NCI-H748 treated with DMSO at 0.1 percent for 48 hours (cell line): ENCODE results near the gene PUS7L.
"Not testable (repeated sequence)": the region's sequence is repeated elsewhere in the genome, so short reads cannot be mapped to it uniquely, and the experiment has no call there.

Experiments used
- DNase-seq: peaks from one replicate; lab custom pipeline; 2025; lab: John Stamatoyannopoulos, UW

The PUS7L gene, protein sequence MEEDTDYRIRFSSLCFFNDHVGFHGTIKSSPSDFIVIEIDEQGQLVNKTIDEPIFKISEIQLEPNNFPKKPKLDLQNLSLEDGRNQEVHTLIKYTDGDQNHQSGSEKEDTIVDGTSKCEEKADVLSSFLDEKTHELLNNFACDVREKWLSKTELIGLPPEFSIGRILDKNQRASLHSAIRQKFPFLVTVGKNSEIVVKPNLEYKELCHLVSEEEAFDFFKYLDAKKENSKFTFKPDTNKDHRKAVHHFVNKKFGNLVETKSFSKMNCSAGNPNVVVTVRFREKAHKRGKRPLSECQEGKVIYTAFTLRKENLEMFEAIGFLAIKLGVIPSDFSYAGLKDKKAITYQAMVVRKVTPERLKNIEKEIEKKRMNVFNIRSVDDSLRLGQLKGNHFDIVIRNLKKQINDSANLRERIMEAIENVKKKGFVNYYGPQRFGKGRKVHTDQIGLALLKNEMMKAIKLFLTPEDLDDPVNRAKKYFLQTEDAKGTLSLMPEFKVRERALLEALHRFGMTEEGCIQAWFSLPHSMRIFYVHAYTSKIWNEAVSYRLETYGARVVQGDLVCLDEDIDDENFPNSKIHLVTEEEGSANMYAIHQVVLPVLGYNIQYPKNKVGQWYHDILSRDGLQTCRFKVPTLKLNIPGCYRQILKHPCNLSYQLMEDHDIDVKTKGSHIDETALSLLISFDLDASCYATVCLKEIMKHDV

DNA sequence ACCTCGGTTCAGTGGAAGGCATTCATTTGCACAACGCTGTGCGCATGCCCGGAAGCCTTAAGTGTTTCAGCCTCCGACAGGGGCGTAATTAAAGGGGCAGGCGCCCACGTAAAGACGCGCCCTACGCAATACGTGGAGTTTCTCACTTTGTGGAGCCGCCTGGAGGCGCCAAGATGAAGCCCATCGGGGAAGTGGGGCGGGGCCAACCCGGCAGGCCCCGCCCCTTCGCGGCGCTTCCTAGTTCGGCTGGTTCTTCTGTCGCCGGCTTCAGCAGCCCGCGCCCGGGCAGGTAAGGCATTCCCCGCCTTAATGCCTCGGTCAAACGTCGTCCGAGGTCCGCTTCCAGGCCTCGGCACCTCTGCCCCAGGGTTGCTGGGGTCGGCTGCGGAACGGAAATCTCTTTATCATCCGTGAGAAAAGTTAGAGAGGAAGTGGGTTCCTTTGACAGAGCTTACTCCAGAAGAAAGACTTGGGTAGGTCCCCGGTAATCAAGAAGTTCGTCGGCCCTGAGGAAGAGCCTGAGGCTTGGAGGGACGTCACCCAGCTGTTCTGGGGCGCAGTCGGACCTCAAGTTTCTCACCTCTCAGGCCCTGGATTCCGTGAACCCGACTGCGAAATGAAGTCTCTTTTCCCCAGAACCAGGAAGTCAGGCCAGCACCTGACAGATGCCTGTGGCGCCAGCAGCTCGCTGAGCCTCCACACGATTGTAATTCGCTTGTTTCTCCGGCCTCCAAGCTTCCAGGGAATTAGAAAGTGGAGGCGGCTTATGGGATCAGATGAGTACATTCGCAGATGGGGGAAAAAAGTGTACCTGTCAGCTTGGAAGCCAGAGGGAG is at the start of gene PUS7L, which contains the start of gene IRAK4:
Gene PUS7L, minus strand, starts transcription at position 63 of the 836 bp plus-strand sequence. CDS start 3,545 bp downstream, outside the sequence.
Gene IRAK4, plus strand, starts transcription at position 224 of the 836 bp plus-strand sequence. CDS start 9,161 bp downstream, outside the sequence.
- peak; percentile 86 for DNase-seq

DNA sequence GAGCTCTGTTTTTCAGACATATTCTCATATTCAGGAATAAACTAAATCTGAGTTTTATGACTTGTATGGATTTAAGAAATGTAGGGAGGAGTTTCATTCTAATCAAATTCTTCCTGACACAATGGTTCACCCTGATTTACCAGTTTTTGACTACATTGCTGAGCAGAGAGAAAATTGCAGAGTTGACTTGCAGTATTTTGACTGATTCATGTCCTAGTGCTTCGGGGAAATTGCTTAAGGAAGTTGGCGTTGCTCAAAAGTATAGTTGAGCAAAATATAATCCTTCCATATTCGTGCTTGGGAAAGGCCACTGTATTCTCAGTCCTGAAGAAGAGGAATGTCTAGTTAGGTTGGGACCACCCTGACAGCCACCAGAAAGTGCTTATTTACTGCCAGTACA is 48.8 kb upstream of the PUS7L start:
- DNase-seq: no peak

DNA sequence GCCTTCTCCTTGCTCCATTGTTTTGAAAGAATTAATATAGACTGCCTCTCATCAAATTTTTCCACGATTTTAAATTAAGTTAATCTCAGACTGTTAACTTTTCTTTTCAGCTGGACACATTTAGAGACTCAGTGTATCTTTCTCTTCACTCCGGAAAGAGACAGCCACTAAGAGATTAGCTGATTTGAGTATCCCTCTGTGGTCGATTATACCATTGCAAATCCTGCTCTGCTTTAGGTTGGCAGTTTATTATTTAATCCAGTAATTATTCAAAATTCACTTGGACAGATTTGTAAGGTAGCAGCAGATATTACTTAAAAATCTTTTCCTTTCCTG is 48.1 kb upstream of the PUS7L start:
- no peak for DNase-seq

DNA sequence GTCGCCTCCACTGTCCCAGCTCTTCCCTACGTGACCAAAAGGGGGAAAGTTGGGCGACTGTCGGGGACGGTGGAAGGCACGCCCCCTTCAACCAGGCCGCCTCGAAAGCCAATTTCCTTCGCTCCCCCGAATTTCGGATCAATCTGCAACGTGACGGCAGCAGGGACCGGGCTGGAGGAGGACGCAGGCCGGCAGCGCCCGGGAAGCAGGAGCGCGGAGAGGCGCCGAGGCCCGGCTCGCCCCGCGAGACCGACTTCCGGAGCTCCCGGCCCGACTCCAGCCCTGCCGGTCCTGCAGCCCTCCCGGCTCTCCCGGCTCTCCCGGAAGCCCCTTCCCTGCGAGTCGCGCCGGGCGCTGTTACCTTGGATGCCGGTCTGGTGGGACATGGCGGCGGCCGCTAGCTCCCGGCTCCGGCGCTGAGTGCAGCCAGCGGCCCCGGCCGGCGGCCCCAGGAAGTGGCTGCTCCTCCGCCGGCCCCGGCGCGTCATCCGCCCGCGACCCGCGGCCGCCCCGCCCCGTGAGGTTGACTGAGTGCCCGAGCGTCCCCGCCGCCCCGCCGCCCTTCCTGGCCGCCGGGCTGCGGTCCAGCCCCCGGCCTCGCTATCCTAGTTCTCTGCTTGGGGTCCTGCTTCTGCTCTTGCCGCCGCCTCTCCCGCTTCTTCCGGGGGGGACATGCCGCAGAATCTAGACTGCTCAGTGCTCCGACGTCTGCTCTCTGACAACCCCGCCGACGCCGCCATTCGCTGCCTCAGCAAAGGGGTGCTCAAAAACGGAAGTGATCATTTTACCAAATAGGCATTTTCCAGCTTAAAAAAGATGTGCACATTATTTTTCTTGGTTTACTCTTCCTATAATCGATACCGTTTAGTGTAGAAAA is 47.5 kb upstream of the PUS7L start, which contains the start of gene TWF1:
Gene TWF1, minus strand, starts transcription at position 458 of the 877 bp plus-strand sequence. Its CDS starts 72 bp downstream, at position 386.
- peak; percentile 63 for DNase-seq

DNA sequence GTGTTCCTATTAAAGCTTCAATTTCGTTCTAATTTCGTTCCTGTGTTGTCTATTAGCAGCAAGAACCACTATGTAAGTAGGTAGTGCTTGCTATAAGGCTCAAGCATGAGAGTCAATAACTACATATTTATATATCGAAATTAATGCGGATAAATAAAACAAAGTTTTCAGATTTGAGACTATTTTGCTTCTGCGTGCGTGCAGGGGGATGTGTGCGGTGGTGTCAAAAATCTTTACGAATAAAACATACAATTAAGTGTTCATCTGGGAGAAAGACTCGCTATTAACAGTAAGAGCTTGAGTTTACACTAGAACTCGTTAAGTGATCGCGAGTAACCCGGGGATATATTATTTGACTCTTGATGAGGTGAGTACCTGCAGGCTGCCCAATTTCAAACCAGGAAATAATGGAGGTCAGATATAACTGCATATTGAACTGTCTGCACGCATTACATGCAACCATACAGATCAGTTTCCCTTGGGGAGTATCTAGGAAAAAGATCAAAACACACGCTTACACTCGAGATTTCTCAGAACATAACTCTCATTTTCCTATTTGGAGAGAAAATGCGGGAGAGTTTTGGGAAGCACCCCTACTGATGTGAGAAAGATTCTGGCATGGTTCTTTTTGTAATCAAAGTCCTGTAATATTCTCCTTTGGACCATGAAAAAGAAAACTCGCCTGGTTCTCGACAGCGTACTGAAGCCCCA is 46.7 kb upstream of the PUS7L start:
- no peak for DNase-seq

DNA sequence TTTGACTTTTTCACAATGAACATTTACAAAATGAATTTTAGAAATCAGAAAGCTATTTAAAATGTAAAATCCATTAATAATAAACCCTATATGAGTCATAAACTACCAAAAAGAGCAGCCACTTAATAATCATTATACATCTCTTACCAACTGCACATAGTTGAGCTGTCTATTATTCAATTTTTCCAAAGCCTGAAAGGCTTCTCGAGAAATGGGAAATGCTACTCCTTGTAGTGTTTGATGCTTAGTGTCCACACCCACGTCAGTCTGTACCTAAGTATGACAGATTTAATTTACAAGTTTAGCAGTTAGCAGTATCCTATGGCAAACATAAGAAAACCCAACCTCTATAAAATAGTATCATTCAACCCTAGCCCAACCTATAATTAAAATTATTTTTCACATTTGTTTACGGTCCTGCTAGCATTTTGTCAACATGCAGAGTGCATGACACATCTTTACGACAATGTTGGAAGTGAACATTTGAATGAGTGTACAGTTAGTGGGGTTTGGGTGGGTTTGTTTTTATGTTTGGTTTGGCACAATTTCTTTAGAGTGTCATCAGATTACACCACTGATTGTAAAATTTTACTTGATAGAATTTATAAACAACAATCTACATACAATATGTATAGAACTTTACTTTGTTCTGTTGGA is 39.1 kb upstream of the PUS7L start:
- DNase-seq: no peak

DNA sequence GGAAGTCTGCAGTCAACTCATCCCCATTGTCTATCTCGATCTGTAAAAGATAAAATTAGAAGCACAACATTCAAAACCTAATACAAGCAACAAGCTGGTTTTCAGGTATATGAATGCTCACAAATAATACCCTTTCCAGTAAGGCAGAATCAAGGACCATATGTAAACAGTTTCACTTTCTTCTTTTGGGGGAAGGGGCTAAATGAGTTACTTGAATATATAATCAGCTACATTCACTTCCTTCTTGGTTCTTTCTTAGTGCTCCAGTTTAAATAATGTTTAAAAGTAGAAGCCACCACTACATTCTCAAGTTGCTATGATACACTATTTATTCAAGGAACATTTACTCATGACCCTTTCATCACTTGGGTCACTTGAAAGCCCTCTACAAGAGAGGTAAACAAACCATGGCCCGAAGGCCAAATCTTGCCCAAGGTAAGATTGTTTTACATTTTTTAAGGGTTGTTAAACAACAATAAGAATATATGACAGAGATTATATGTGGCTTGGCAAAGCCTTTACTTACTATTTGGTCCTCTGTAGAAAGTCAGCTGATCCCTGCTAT is 37.2 kb upstream of the PUS7L start:
- no peak for DNase-seq

DNA sequence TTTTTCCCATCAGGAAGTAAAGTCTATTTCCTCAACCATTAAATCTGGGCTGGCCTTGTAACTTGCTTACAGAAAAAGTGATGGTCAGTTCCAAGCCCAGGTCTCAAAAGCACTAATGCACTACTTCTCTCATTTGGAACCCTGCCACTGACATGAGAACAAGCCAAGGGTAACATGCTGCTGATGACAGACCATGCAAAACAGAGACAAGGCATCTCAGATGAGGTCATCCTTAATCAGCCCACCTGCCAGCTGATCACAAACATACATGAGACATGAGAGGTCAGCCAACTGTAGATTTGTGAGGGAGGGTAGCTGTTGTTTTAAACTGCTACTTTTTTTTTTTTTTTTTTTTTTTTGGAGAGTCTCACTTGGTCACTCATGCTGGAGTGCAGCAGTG is 31.4 kb upstream of the PUS7L start:
- no peak for DNase-seq

DNA sequence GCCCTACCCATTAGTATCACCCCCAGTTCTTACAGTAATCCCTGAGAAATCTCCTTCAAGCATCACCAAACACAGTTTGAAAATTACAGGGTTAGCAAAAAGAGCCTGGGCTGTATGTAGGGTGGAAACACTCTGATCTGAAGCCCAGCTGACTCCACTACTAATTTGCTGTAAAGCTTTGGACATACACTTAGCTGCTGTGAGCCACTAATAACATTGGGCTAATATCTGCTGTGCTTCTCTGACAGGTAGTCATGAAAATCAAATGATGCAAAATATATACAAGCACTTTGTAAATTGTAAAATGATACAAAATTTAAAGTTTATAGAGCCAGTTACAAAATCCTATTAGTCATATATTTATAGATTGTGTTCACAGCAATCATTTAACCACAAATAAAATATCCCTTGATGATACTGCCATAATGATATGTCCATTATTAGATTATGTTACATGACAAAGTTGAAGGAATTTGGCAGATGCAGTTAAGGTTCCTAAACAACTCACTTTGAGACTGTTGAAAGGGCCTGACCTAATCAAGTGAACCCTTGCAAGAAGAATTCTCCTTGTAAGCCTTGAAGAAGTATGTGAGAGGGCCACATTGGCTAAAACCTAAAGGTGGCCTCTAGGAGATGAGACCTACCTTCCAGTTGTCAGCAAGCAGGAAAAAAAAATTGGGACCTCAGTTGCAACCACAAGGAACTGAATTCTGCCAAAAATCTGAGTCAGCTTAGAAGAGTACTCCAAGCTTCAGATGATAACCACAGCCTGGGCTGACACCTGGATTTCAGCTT is 28.5 kb upstream of the PUS7L start:
- DNase-seq: no peak

DNA sequence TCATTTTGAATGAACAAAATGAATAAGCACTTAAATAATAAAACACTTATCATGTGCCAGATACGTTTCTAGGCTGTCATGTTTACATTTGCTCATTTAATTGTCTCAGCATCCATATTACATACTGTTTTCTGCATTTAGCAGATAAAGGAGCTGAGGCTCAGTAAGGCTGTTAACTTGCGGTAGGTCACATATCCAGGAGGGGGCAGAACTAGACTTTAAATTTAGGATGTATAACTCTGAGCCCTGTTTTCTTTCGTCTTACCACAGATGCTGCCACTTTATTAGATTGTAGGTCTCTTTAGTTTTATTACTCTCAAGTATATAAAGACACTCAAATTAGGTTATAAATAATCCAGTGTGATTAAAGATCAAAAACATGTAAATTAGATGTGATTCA is 17.9 kb upstream of the PUS7L start:
- DNase-seq: peak; percentile 8

DNA sequence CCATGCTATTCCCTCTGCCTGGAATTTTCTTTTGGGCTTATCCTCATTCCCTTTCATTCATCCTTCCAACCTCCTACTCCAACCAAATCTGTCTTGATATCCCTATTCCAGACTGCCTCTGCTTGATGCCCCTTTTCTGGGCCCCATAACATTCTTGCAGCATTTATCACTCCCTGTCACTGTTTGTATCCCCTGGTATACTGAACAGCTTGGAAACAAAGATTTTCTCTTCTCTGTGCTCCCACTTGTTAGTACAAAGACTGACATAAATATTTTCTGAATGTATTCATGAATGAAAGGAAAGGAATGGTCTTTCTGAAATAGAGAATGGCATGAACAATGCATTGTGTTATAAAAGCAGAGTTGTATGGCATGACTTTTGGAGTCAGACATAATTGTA is 7.7 kb upstream of the PUS7L start:
- no peak for DNase-seq

DNA sequence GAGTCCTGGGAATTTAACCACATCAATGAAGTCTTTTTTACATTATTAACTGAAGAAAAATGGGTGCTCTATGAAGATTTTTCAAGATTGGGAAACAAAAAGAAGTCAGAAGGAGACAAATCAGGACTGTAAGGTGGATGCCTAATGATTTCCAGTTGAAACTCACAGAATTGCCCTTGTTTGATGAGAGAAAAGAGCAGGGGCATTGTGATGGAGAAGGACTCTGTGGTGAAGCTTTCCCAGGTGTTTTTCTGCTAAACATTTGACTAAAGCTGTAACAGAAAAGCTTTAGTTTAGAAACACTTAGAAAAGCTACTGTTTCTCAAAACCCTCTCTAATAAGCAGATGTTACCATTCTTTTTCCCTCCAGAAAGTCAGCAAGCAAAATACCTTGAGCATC is 5.9 kb upstream of the PUS7L start:
- DNase-seq: no peak

DNA sequence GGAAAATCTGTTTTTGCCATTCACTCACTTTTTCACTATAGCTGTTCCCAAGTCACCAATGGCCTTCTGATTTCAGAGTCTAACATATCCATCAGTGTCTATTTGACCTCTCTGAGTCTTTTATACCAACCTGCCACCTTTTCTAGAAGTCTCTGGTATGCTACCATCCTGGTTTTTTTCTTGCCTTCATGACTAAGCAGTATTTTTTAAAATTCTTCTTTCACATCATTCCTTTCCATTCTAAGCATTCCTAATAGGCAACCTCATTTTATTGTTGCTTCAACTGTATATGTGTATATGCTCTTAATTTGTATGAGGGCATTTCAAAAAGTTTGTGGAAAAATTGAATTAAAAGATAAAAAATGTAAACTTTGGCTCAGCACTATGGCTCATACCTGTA is 5.2 kb upstream of the PUS7L start:
- no peak for DNase-seq

DNA sequence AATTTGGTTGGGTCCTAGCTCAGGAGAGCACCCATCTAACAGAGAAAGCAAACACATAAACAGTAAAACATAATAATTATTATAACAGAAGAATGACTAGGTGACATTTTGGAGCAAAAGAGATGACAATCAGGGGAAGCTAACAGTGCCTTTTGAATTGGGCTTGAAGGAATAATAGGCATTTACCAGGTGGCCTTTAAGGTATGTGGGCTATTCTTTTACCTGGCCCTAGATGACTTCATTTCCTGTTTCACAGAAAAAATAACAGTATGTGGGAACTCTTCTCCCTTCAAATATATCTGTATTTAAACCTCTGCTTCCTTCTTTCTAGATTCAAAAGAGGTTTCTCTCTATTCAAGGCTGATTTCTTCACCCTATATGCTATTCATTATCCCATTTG is 4.0 kb upstream of the PUS7L start:
- no peak for DNase-seq

DNA sequence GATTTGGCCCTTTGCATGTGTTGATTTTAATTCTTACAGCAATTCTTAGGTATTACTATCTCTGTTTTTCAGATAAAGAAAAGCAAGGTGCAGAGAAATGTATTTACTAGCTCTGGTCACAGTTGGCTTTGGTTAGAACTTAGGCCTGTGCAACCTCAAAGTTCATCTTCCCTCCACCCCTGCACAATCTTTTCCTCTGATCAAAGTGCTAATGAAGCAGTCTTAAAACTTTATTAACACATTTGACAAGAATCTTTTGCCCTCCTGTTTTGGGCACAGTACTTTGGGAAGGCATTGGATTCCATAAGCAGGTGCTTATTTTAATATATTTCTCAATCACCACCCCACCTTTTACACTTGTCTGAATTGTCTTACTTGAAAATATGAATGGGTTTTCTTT is 2.9 kb upstream of the PUS7L start:
- no peak for DNase-seq

DNA sequence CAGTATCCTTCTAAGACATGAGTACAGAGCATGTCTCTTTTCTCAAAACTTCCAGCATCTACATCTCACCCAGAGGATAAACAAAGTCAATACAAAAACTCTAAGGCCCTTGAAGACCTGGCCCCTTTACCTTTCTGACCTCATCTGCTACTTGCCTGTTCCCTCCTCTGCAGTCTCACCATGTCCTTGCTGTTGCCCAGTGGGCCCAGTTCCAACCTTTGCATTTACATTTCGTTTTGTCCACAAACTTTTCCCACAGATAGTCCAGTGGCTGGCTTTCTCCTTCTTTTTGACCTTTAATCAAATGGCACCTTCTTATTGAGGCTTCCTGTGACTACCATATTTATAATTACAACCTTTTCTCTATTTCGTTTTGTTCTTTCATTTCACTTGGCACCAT is 1.8 kb upstream of the PUS7L start:
- no peak for DNase-seq

DNA sequence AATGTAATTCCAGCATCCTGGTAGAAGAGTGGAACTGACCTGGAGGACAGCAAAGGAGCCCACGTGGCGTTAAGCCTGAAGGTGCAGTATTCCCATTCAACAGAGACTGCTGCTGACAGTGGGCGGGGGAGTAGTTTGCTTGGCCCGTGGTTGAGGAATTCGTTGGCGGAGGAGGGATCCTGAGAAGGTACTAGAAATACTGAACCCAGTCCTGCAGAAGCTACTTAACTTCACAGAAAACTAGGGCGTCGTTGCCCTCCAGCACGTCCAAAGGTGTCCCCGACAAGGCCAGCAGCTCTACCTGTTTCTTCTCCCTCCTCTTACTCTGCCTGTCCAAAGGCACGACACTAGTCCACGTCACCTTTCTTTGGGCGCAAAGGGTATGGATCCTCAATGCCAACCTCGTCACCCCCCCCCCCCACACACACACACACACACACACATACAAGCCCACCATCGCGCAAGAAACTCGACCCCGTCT is 303 bp downstream of the PUS7L start:
- DNase-seq: no peak

DNA sequence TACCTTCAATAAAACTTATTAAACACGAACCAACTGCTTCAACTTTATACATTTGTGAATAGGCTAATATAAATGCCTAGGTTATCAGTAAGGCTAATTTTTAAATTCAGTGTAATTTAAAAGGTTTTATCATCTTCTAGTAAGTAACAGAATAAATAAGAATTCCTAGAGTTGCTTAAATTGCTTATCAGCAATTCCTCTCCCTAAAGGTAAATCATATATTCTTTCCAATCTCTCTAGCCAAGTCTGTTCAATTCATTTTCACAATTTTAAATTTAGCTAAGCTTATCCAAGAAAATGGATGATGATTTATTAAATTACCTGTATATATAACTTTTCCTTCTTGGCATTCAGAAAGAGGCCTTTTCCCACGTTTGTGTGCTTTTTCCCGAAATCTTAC is 4.6 kb downstream of the PUS7L start:
- no peak for DNase-seq

DNA sequence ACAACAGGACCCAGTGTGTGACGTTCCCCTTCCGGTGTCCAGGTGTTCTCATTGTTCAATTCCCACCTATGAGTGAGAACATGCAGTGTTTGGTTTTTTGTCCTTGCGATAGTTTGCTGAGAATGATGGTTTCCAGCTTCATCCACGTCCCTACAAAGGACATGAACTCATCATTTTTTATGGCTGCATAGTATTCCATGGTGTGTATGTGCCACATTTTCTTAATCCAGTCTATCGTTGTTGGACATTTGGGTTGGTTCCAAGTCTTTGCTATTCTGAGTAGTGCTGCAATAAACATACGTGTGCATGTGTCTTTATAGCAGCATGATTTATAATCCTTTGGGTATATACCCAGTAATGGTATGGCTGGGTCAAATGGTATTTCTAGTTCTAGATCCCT is 7.2 kb downstream of the PUS7L start:
- DNase-seq: not testable (repeated sequence)
